Mucosa of rectum (tissue), 2 donors: Measurements from ENCODE around the gene PALD1.

Experiments
- H3K27ac ChIP-seq, 2 donors: one replicate each; pipeline ENCODE4 v1.7.0; 2013; ENCODE audit warnings: inconsistent platforms in 2 of 2, low read depth in 2 of 2, low read length in 2 of 2
- H3K27me3 ChIP-seq, 2 donors: one replicate each; pipeline ENCODE4 v1.7.0; 2013; ENCODE audit warnings: low read length in 2 of 2; ENCODE audit not compliant: control insufficient read depth in 2 of 2, insufficient read depth in 2 of 2
- H3K36me3 ChIP-seq, 2 donors: one replicate each; pipeline ENCODE4 v1.7.0; 2013; ENCODE audit warnings: low read length in 2 of 2; ENCODE audit not compliant: control insufficient read depth in 2 of 2, insufficient read depth in 2 of 2
- H3K4me1 ChIP-seq, 2 donors: one replicate each; pipeline ENCODE4 v1.7.0; 2013; ENCODE audit warnings: low read length in 2 of 2, mild to moderate bottlenecking in 1 of 2; ENCODE audit not compliant: control insufficient read depth in 2 of 2, insufficient read depth in 2 of 2
- H3K4me3 ChIP-seq, 2 donors: one replicate each; pipeline ENCODE4 v1.7.0; 2013; ENCODE audit warnings: low read length in 2 of 2
- H3K9ac ChIP-seq, 2 donors: one replicate each; pipeline ENCODE4 v1.7.0; 2013; ENCODE audit warnings: low read length in 2 of 2, low read depth in 1 of 2, mild to moderate bottlenecking in 1 of 2
- H3K9me3 ChIP-seq, 2 donors: one replicate each; pipeline ENCODE4 v1.7.0; 2013; ENCODE audit warnings: low read length in 2 of 2; ENCODE audit not compliant: control insufficient read depth in 2 of 2
- donor health status: healthy.
- donor health status: Normal muscosa, but diverticular disease.

The PALD1 gene

DNA sequence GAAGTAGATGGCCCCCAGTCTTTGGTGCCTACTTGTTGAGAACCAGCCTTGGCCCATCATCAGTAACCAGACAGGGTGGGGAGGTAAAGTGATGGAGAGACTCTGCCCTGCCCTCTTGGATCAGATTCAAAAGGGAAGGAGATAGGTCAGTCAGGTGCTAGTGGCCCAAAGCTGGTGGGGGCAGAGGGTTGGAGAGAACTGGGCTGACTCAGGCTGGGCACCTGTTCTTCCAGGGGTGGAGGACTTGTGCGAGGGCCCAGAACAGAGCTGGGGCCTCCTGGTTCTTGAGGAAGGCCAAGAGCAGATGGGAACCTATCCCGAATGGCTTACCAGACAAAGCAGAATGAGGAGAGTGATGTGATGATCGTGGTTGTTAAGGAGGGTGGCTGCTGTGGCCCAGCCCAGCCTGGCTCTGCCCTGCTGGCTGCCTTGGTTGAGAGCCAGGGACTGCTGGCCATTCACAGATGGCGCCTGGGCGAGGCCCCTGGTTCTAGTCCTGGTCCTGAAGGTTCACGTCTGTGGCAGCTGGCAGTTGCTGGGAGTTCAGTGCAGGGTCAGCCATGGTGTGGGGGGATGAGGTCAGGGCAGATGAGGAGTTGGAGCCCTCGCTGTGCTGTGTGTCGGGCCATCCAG, 36.6 kb downstream of the PALD1 start:
- H3K27ac ChIP-seq, result no peak overlapping the region
- no peaks in the 10 kb centered on the region for H3K9me3 ChIP-seq
- no peaks in the 10 kb centered on the region for H3K27me3 ChIP-seq
- no peak overlapping the region for H3K9ac ChIP-seq
- no peak overlapping the region for H3K4me3 ChIP-seq
- H3K4me1 ChIP-seq, result peaks cover 3 to 7% of the 10 kb centered on the region in 2 donors
- H3K36me3 ChIP-seq, result no peaks in the 10 kb centered on the region

GRCh38 chr10:70518695-70519094, 40.1 kb downstream of the PALD1 start:
- Histone ChIP-seq H3K9ac (no peak overlapping the region), H3K27ac (no peak overlapping the region), H3K27me3 (no peaks in the 10 kb centered on the region), H3K9me3 (no peaks in the 10 kb centered on the region), H3K4me3 (no peak overlapping the region), H3K4me1 (peaks cover 0 to 3% of the 10 kb centered on the region in 2 donors), H3K36me3 (no peaks in the 10 kb centered on the region)

GRCh38 chr10:70523057-70523456, 44.5 kb downstream of the PALD1 start:
- Histone ChIP-seq H3K4me3 (no peak overlapping the region), H3K9me3 (no peaks in the 10 kb centered on the region), H3K27me3 (no peaks in the 10 kb centered on the region), H3K4me1 (peaks cover 0 to 3% of the 10 kb centered on the region in 2 donors), H3K9ac (no peak overlapping the region), H3K27ac (no peak overlapping the region), H3K36me3 (no peaks in the 10 kb centered on the region)

- Histone ChIP-seq H3K27ac (no peak overlapping the region), H3K27me3 (no peaks in the 10 kb centered on the region), H3K4me1 (peaks cover 0 to 3% of the 10 kb centered on the region in 2 donors)
Observed at GRCh38 chr10:70523549-70523948, 45.0 kb downstream of the PALD1 start.

DNA sequence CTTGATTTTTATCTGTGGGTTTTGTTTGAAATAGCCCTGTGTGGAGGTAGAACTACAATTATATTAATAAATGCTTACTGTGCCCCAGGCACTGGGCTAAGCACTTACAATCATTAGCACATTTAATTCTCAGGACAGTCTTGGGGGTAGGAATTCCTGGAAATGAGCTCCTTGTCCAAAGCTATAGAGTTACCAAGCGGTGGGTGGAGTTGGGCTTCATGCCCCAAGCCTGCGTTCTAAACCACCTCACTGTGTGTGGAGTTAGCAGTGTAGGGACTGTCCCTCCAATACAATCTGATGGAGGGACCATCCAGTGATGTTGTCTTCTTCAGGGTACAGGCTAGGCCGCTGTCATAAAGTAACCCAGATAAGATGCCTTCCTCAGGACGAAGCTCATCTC, 49.7 kb downstream of the PALD1 start:
- Histone ChIP-seq H3K4me3 (no peak overlapping the region), H3K4me1 (no peaks in the 10 kb centered on the region), H3K36me3 (no peaks in the 10 kb centered on the region), H3K9me3 (no peaks in the 10 kb centered on the region), H3K9ac (no peak overlapping the region), H3K27me3 (no peaks in the 10 kb centered on the region), H3K27ac (no peak overlapping the region)

More at GRCh38 chr10:70523549-70523948, 45.0 kb downstream of the PALD1 start:
- Histone ChIP-seq H3K9me3 (no peaks in the 10 kb centered on the region), H3K36me3 (no peaks in the 10 kb centered on the region), H3K4me3 (no peak overlapping the region), H3K9ac (no peak overlapping the region)

DNA sequence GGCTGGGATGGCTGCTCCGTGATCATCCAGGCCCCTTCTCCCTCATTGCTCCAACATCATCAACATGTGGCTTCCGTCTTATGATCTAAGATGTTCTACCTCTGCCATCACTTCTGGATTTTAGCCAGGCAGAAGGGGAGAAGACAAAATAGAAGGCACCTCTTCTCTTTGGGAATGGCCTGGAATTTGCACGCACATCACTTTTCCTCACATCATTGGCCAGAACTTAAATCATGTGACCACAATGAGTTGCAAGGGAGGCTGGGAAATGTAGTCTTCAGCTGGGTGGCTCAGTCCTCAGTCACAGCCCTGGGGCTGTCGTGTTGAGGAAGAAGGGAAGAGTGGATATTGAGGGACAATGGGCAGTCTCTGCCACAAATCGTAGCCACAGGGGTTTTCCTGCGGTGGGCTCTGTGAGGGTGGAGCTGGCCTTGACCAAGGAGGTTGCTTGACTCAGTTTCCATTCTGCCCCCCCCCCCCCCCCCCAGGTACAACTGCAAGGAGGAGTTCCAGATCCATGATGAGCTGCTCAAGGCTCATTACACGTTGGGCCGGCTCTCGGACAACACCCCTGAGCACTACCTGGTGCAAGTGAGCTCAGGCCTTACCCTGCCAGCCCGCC, 50.3 kb downstream of the PALD1 start:
- Histone ChIP-seq H3K4me1 (no peaks in the 10 kb centered on the region), H3K4me3 (no peak overlapping the region), H3K27ac (no peak overlapping the region), H3K27me3 (no peaks in the 10 kb centered on the region), H3K36me3 (no peaks in the 10 kb centered on the region), H3K9ac (no peak overlapping the region), H3K9me3 (no peaks in the 10 kb centered on the region)

DNA sequence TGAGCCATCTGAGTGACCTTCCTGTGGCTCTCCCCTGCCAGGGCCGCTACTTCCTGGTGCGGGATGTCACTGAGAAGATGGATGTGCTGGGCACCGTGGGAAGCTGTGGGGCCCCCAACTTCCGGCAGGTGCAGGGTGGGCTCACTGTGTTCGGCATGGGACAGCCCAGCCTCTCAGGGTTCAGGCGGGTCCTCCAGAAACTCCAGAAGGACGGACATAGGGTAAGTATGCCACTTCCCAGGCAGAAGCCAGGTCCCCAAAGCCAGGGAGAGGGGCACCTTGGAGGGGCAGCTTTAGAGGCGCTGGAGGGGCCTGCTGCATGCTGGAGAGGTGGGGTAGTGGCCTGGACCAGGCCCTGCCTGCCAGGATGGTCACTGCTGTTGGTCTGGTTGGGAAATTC, 51.3 kb downstream of the PALD1 start:
- Histone ChIP-seq H3K4me1 (no peaks in the 10 kb centered on the region), H3K4me3 (no peak overlapping the region), H3K9ac (no peak overlapping the region), H3K36me3 (peaks cover 0 to 1% of the 10 kb centered on the region in 2 donors), H3K27me3 (no peaks in the 10 kb centered on the region), H3K9me3 (no peaks in the 10 kb centered on the region), H3K27ac (no peak overlapping the region)

GRCh38 chr10:70530315-70530714, 51.7 kb downstream of the PALD1 start:
- Histone ChIP-seq H3K9ac (no peak overlapping the region), H3K9me3 (no peaks in the 10 kb centered on the region), H3K27ac (no peak overlapping the region), H3K27me3 (no peaks in the 10 kb centered on the region), H3K4me3 (no peak overlapping the region), H3K4me1 (no peaks in the 10 kb centered on the region), H3K36me3 (peaks cover 0 to 1% of the 10 kb centered on the region in 2 donors)

GRCh38 chr10:70532554-70533188, 54.1 kb downstream of the PALD1 start:
- H3K36me3 ChIP-seq, result peaks cover 0 to 1% of the 10 kb centered on the region in 2 donors
- no peaks in the 10 kb centered on the region for H3K9me3 ChIP-seq
- no peak overlapping the region for H3K27ac ChIP-seq
- no peak overlapping the region for H3K4me3 ChIP-seq
- H3K9ac ChIP-seq, result no peak overlapping the region
- no peaks in the 10 kb centered on the region for H3K27me3 ChIP-seq
- H3K4me1 ChIP-seq, result no peaks in the 10 kb centered on the region

GRCh38 chr10:70533189-70533558, 54.6 kb downstream of the PALD1 start:
- Histone ChIP-seq H3K4me1 (peaks cover 0 to 3% of the 10 kb centered on the region in 2 donors), H3K27me3 (no peaks in the 10 kb centered on the region), H3K36me3 (peaks cover 0 to 1% of the 10 kb centered on the region in 2 donors), H3K4me3 (no peak overlapping the region), H3K9me3 (no peaks in the 10 kb centered on the region), H3K27ac (no peak overlapping the region), H3K9ac (no peak overlapping the region)
